NCI-H2196 (cell line): ENCODE data around the gene UTP11.
"Not testable (repeated sequence)": the region's sequence is repeated elsewhere in the genome, so short reads cannot be mapped to it uniquely, and the experiment has no call there.

ENCODE experiments used
- DNase-seq: peaks from one replicate; lab custom pipeline; 2025; ENCODE audit not compliant: unreplicated experiment; lab: John Stamatoyannopoulos, UW

UTP11 gene

GRCh38 chr1:38012363-38013226 is at the start of gene UTP11:
Gene UTP11 (plus strand): TSS chr1:38012734. CDS start chr1:38012803, 69 bp downstream.
- DNase-seq, result peak; percentile 99

GRCh38 chr1:37964106-37964505 is 48.4 kb upstream of the UTP11 start:
- DNase-seq, result not testable (repeated sequence)

- DNase-seq, result no peak
These were observed 47.2 kb upstream of the UTP11 start for GRCh38 chr1:37965301-37965700.

GRCh38 chr1:37973684-37974083 is 38.9 kb upstream of the UTP11 start:
- DNase-seq, result not testable (repeated sequence)

GRCh38 chr1:37974567-37974966 is 38.0 kb upstream of the UTP11 start:
- no peak for DNase-seq

GRCh38 chr1:37975083-37975482 is 37.5 kb upstream of the UTP11 start:
- DNase-seq, result peak; percentile 57

GRCh38 chr1:37978541-37978940 is 34.0 kb upstream of the UTP11 start:
- DNase-seq, result no peak

- DNase-seq, result no peak
These were observed 29.0 kb upstream of the UTP11 start for GRCh38 chr1:37983546-37983945.

GRCh38 chr1:37987679-37988078 is 24.9 kb upstream of the UTP11 start:
- DNase-seq, result no peak

- no peak for DNase-seq
These were observed 23.1 kb upstream of the UTP11 start for GRCh38 chr1:37989361-37989930.

GRCh38 chr1:37994886-37995566 is 17.5 kb upstream of the UTP11 start:
- DNase-seq, result no peak

- peak; percentile 56 for DNase-seq
These were observed 16.7 kb upstream of the UTP11 start for GRCh38 chr1:37995751-37996345.

GRCh38 chr1:37997256-37998088 is 15.1 kb upstream of the UTP11 start:
- DNase-seq, result no peak

- DNase-seq, result no peak
These were observed 14.3 kb upstream of the UTP11 start for GRCh38 chr1:37998089-37998808.

- DNase-seq, result no peak
These were observed 13.6 kb upstream of the UTP11 start for GRCh38 chr1:37998913-37999429.

GRCh38 chr1:37999430-38000232 is 12.9 kb upstream of the UTP11 start:
- DNase-seq, result no peak

GRCh38 chr1:38000233-38000528 is 12.4 kb upstream of the UTP11 start:
- DNase-seq, result no peak

GRCh38 chr1:38000529-38001455 is 11.7 kb upstream of the UTP11 start:
- no peak for DNase-seq
